Nephron (organoid): ENCODE measurements around the gene BBX.

Experiments used
- H3K27ac Mint-ChIP-seq, 3 experiments: 2 replicates each; pipeline ENCODE4 v1.8.0; 2020; ENCODE audit warnings: mixed read lengths in 3 of 3, mild to moderate bottlenecking in 2 of 3, moderate library complexity in 1 of 3
- H3K27me3 Mint-ChIP-seq: 2 replicates; pipeline ENCODE4 v1.8.0; 2021; ENCODE audit warnings: low read depth, mild to moderate bottlenecking, moderate library complexity, mixed read lengths
- H3K36me3 Mint-ChIP-seq: 2 replicates; pipeline ENCODE4 v1.8.0; 2020; ENCODE audit warnings: low read depth, mixed read lengths
- H3K4me1 Mint-ChIP-seq: 2 replicates; pipeline ENCODE4 v1.8.0; 2020; ENCODE audit warnings: mixed read lengths
- H3K4me3 Mint-ChIP-seq, 3 experiments: 2 replicates each; pipeline ENCODE4 v1.8.0; 2020; ENCODE audit warnings: mild to moderate bottlenecking in 3 of 3, mixed read lengths in 3 of 3, moderate library complexity in 2 of 3
- H3K9me3 Mint-ChIP-seq: 2 replicates; pipeline ENCODE4 v1.8.0; 2020; ENCODE audit warnings: mixed read lengths
- TF ChIP-seq, protein P1 (sequence below), 3 experiments: fragments of 200-600 bp; sonication (generic); IDR thresholded peaks; one replicate each; pipeline ENCODE4 v1.5.0; 2021; ENCODE audit warnings: antibody characterized with exemption in 3 of 3; ENCODE audit not compliant: unreplicated experiment in 3 of 3

BBX gene

GRCh38 chr3:107847791-107848190, 325.0 kb downstream of the BBX start:
- Mint-ChIP-seq H3K36me3 (no peaks in the 10 kb centered on the region), H3K9me3 (peaks cover 3% of the 10 kb centered on the region), H3K4me3 (no peak overlapping the region), H3K27me3 (no peaks in the 10 kb centered on the region), H3K4me1 (peaks cover 12% of the 10 kb centered on the region), H3K27ac (no peak overlapping the region)
- TF ChIP-seq, protein P1, sequence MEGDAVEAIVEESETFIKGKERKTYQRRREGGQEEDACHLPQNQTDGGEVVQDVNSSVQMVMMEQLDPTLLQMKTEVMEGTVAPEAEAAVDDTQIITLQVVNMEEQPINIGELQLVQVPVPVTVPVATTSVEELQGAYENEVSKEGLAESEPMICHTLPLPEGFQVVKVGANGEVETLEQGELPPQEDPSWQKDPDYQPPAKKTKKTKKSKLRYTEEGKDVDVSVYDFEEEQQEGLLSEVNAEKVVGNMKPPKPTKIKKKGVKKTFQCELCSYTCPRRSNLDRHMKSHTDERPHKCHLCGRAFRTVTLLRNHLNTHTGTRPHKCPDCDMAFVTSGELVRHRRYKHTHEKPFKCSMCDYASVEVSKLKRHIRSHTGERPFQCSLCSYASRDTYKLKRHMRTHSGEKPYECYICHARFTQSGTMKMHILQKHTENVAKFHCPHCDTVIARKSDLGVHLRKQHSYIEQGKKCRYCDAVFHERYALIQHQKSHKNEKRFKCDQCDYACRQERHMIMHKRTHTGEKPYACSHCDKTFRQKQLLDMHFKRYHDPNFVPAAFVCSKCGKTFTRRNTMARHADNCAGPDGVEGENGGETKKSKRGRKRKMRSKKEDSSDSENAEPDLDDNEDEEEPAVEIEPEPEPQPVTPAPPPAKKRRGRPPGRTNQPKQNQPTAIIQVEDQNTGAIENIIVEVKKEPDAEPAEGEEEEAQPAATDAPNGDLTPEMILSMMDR (IDR thresholded peaks at IDR 0.05; ENCODE audit: unreplicated experiment in 3 of 3), result no peak

GRCh38 chr3:107848351-107848915, 325.7 kb downstream of the BBX start:
- TF ChIP-seq, protein P1 (IDR thresholded peaks at IDR 0.05; ENCODE audit: unreplicated experiment in 3 of 3), result no peak
- no peak overlapping the region for H3K27ac Mint-ChIP-seq
- peaks cover 12% of the 10 kb centered on the region for H3K4me1 Mint-ChIP-seq
- H3K36me3 Mint-ChIP-seq, result no peaks in the 10 kb centered on the region
- H3K27me3 Mint-ChIP-seq, result no peaks in the 10 kb centered on the region
- peaks cover 4% of the 10 kb centered on the region for H3K9me3 Mint-ChIP-seq
- H3K4me3 Mint-ChIP-seq, result no peak overlapping the region

DNA sequence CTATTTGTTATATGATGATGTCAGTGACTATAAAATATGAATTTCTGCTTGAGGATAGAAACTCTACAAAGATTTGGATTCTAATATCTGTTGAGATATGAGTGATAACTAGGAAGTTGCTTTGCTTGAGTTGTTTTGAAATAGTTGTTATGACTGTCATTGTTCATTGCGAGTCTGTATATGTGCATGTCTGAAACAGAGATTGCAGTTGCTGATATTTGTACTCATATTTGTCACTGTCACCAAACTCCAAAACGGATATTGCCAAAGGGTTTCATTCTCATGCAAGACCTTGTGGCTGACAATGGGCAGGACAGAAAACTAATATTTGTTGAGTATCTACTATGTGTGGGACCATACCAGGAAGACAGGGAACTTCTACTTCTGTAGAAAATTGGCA, 327.9 kb downstream of the BBX start:
- no peaks in the 10 kb centered on the region for H3K36me3 Mint-ChIP-seq
- H3K27ac Mint-ChIP-seq, result no peak overlapping the region
- peaks cover 16% of the 10 kb centered on the region for H3K4me1 Mint-ChIP-seq
- H3K4me3 Mint-ChIP-seq, result no peak overlapping the region
- H3K27me3 Mint-ChIP-seq, result no peaks in the 10 kb centered on the region
- TF ChIP-seq, protein P1 (IDR thresholded peaks at IDR 0.05; ENCODE audit: unreplicated experiment in 3 of 3), result no peak
- peaks cover 4% of the 10 kb centered on the region for H3K9me3 Mint-ChIP-seq

- H3K4me3 Mint-ChIP-seq, result no peak overlapping the region
- peaks cover 9% of the 10 kb centered on the region for H3K4me1 Mint-ChIP-seq
- no peaks in the 10 kb centered on the region for H3K36me3 Mint-ChIP-seq
- H3K27ac Mint-ChIP-seq, result peak overlapping the region in 2 of 3 experiments; percentile 15 to 19
- no peaks in the 10 kb centered on the region for H3K27me3 Mint-ChIP-seq
- H3K9me3 Mint-ChIP-seq, result peaks cover 4% of the 10 kb centered on the region
- TF ChIP-seq, protein P1 (IDR thresholded peaks at IDR 0.05; ENCODE audit: unreplicated experiment in 3 of 3), result no peak
These were observed 331.1 kb downstream of the BBX start for GRCh38 chr3:107853821-107854220.

DNA sequence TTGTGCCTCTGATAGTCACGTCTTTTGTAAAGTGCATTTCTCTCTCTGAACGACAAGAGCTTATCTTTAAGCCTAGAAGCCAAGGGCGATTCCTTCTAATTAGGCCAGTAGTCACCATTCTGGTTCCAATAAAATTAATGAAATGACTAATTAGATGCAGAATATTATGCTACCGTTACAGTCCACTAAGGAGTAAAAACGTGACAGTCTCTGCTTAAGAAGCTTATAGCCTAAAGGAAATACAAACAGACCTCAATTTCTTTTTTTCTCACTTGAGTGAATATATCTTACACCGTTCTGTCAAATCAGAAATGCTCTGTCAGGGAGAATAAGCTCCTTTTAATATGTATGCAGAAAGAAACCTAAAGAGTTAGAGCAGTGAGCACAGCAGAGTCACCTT, 332.0 kb downstream of the BBX start:
- Mint-ChIP-seq H3K4me3 (no peak overlapping the region), H3K9me3 (peaks cover 4% of the 10 kb centered on the region), H3K27me3 (no peaks in the 10 kb centered on the region), H3K36me3 (no peaks in the 10 kb centered on the region), H3K27ac (peak overlapping the region in 1 of 3 experiments; percentile 33), H3K4me1 (peaks cover 9% of the 10 kb centered on the region)
- TF ChIP-seq, protein P1 (IDR thresholded peaks at IDR 0.05; ENCODE audit: unreplicated experiment in 3 of 3), result no peak

DNA sequence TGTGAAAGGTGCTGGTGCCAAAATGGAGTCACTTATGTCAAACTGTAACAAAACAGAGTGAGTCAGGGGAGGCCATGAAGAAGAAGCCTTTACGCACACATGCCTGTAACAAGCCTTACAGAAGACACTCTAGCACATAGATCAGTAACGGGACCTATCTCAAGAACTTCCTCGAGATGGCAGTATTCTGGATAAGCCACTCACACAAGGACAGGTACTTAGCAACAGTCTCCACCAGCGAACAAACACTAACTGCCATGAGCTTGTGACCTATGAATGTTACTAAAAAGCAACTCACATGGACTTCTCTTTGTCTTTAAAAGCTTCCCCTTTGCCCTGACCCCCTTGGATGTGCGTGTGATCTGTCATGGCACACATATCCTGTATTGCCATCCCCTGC, 332.9 kb downstream of the BBX start:
- TF ChIP-seq, protein P1 (IDR thresholded peaks at IDR 0.05; ENCODE audit: unreplicated experiment in 3 of 3), result no peak
- H3K27me3 Mint-ChIP-seq, result no peaks in the 10 kb centered on the region

More for the DNA sequence above, 332.9 kb downstream of the BBX start:
- Mint-ChIP-seq H3K4me3 (no peak overlapping the region), H3K36me3 (no peaks in the 10 kb centered on the region), H3K9me3 (peaks cover 3% of the 10 kb centered on the region), H3K27ac (peak overlapping the region in 1 of 3 experiments; percentile 33), H3K4me1 (peaks cover 9% of the 10 kb centered on the region)
